ENCODE results near the gene ADISSP.

ADISSP gene

GRCh38 chr20:3747471-3747870 lies 20.1 kb downstream of the ADISSP start:
- Mint-ChIP-seq H3K27me3 (ENCODE audit: low read depth, poor library complexity) (peaks cover 78% of the 10 kb centered on the region), H3K9me3 (peaks cover 7% of the 10 kb centered on the region), H3K27ac (no peak overlapping the region), H3K36me3 (ENCODE audit: low read depth) (peaks cover 44% of the 10 kb centered on the region), H3K4me3 (no peak overlapping the region), H3K4me1 (peaks cover 11% of the 10 kb centered on the region)
- DNase-seq = no peak
- TF ChIP-seq CTCF (IDR thresholded peaks at IDR 0.05) = no peak

GRCh38 chr20:3745686-3746173 lies 21.8 kb downstream of the ADISSP start:
- peaks cover 40% of the 10 kb centered on the region for H3K36me3 Mint-ChIP-seq (ENCODE audit: low read depth)
- H3K4me1 Mint-ChIP-seq = peaks cover 11% of the 10 kb centered on the region
- H3K9me3 Mint-ChIP-seq = peaks cover 7% of the 10 kb centered on the region
- H3K4me3 Mint-ChIP-seq = no peak overlapping the region
- H3K27me3 Mint-ChIP-seq (ENCODE audit: low read depth, poor library complexity) = peaks cover 61% of the 10 kb centered on the region
- DNase-seq = no peak
- H3K27ac Mint-ChIP-seq = no peak overlapping the region
- no peak for TF ChIP-seq CTCF (IDR thresholded peaks at IDR 0.05)

GRCh38 chr20:3744806-3745685 lies 22.5 kb downstream of the ADISSP start:
- Mint-ChIP-seq H3K4me1 (peaks cover 18% of the 10 kb centered on the region), H3K36me3 (ENCODE audit: low read depth) (peaks cover 37% of the 10 kb centered on the region), H3K9me3 (peaks cover 7% of the 10 kb centered on the region), H3K4me3 (peak overlapping the region; percentile 79), H3K27ac (no peak overlapping the region), H3K27me3 (ENCODE audit: low read depth, poor library complexity) (peaks cover 54% of the 10 kb centered on the region)
- peak; percentile 86 for DNase-seq
- TF ChIP-seq CTCF (IDR thresholded peaks at IDR 0.05) = no peak

- Mint-ChIP-seq H3K27ac (no peak overlapping the region), H3K36me3 (ENCODE audit: low read depth) (peaks cover 37% of the 10 kb centered on the region), H3K9me3 (peaks cover 7% of the 10 kb centered on the region), H3K4me3 (no peak overlapping the region), H3K4me1 (peaks cover 27% of the 10 kb centered on the region), H3K27me3 (ENCODE audit: low read depth, poor library complexity) (peaks cover 50% of the 10 kb centered on the region)
- no peak for TF ChIP-seq CTCF (IDR thresholded peaks at IDR 0.05)
- no peak for DNase-seq
These were observed 23.5 kb downstream of the ADISSP start for GRCh38 chr20:3744037-3744436.

GRCh38 chr20:3743251-3743650 lies 24.3 kb downstream of the ADISSP start:
- Mint-ChIP-seq H3K9me3 (peaks cover 7% of the 10 kb centered on the region), H3K27me3 (ENCODE audit: low read depth, poor library complexity) (peaks cover 45% of the 10 kb centered on the region), H3K4me1 (peaks cover 35% of the 10 kb centered on the region), H3K27ac (no peak overlapping the region), H3K4me3 (no peak overlapping the region), H3K36me3 (ENCODE audit: low read depth) (peaks cover 37% of the 10 kb centered on the region)
- DNase-seq = no peak
- no peak for TF ChIP-seq CTCF (IDR thresholded peaks at IDR 0.05)
